ENCODE measurements around the gene ERICH2.
"Not testable (repeated sequence)": the region's sequence is repeated elsewhere in the genome, so short reads cannot be mapped to it uniquely, and the experiment has no call there.

ERICH2 gene, protein sequence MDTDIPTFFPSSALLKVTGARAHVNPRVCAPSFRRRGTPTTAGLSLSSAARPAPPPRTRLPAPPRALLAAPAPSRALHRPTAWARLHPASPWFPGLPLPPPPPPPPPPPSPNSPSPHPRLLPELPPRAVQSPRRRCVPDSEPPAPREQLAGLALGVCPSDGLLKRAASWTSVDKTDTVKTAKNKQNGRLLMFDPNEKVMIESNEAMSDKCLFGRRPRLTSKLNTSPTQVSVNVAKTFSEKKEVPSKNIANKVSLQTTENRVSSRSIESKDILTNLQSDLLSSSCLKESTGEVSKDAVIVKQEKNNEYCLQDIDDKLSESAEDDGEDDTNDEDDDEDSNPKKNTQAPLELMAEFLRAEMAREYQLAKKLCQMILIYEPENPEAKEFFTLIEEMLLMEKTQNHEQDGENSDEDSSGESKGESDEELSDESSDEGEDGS

DNA sequence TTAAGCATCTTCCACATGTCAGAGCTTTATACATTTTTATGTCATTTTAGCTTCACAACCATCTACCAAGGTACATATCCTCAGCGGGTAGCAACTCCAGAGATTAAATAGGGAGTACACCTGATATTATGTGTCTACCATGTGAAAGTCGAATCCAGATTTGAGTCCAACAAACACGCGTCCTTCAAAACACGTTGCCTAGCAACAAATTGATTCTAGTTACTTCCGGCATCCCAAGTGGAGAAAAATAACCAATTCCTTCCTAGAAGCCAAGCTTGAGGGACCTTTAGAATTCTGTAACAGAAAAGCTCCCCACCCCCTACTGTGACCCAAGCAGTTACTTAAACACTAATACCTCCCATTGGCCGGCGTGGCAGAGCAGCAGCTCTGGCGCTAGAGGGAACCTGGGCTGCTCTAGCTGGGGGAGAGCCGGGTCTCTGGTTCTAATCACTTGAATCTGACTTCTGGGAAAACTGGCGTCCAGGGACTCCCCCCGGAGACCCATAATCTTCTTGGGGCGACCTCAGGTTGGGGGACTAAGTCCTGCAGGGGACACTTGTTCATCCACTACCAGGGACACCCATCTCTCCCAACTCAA, at the start of gene ERICH2:
TSS of gene ERICH2 (plus strand) at position 371 of the 598 bp plus-strand sequence. CDS start 304 bp downstream, outside the sequence.
- DNase-seq (ENCODE audit: low read depth, low spot score) = peak; percentile 73

DNA sequence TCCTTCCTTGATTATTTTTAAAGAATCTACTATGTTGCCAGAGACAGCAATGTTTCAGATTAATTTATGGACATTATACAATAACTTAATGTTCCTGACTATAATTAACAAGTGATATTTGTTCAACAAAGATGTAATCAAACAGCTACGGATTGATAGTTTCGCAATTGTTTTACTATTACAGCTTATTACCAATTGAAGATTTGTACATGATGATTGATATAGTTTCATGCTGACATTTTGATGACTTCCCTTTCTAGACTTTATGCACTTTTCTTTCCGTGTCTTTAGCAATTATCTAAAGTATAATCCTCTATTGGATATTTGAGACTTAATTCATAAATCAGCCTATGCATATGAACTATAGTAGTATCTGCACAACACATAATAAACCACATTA, 48.5 kb upstream of the ERICH2 start:
- no peak for DNase-seq (ENCODE audit: low read depth, low spot score)

DNA sequence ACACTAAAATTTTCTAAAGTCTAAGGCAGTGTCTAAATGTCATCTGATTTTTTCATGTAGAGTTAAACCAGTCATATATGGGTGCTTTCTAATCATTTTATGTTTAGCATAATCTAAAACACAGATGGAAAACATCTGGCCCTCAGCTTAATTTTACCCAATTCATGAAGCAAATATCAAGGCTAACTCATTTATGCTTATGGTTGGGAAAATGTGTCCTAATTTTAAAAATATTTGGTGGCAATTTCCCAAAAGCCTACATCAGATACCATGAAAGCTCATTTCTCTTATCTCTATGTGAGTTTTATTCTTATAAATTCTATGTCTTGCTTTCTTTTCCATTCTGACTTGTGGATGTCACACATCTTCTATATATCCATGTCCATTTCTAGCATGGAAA, 47.9 kb upstream of the ERICH2 start:
- no peak for DNase-seq (ENCODE audit: low read depth, low spot score)

DNA sequence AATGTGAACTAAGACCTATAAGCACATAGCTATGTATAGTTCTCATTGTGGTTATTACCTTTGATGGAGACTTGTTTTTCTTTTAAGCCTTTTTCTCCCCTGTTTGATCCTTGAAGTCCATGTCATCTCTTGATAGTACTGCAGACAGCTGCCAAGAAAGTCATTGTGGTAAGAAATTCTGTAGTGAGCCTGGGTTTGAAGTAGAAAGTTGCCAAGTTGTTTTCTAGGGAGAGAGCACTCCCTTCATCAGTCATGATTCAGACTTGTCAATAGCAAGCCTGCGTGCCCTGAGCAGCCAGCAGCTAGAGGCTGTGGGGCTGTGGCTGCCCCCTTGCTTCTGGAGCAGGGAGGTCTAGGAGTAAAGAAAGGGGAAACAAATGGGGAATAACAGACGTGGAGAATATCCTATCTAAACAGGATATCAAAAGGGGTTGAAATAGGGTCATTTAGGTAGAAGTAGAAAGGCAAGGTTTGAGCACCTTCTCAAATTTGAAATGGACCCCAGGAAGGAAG, 46.7 kb upstream of the ERICH2 start:
- peak; percentile 61 for DNase-seq (ENCODE audit: low read depth, low spot score)

DNA sequence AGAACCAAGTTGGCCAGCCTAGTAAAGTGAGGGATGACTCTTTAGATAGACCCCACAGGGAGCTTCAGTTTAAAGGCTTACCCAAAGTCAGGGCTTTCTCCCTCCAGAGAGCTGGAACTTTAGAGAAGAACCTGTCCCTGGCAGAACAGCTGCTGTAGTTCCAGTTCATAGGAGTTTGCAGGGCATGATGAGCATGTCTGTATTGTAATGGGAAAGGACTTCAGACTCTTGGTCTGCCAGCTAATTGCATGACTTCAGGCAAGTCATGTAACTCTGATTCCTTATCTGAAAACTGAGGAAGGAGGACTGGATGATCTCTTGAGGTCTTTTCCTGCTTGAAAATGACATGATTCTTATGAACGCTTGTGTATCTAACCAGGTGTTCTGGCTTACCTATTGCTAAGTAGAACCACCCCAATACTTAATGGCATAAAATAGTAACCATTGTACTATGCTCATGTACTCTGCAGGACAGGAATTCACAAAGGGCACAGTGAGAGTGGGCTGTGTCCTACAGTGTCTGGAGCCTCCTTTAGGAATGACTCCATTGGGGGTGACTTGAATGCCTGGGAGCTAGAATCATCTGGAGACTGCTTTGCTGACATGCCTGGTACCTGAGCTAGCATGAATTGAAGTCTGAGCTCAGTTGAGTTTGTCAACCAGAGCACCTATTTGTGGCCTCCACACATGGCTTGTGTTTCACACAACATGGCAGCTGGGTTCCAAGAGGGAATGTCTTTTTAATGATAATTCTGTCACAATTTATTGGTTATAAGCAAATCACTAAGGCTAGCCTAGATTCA, 36.2 kb upstream of the ERICH2 start:
- DNase-seq (ENCODE audit: low read depth, low spot score) = no peak

DNA sequence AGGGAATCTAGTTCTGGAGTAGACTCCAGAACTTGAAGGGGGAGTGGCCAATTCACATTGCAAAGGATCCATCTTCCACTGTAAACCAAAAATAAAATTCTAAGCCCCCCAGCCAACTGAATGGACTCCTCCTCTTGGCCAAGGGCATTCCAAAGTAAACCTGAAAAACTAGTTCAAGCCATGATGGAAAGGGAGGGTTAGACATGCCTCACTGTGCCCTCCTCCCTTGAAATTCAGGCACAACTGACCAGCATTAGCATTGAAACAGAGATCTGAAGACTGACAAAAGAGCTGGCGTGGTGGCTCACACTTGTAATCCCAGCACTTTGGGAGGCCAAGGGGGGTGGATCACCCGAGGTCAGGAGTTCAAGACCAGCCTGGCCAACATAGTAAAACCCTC, 35.6 kb upstream of the ERICH2 start:
- not testable (repeated sequence) for DNase-seq (ENCODE audit: low read depth, low spot score)

DNA sequence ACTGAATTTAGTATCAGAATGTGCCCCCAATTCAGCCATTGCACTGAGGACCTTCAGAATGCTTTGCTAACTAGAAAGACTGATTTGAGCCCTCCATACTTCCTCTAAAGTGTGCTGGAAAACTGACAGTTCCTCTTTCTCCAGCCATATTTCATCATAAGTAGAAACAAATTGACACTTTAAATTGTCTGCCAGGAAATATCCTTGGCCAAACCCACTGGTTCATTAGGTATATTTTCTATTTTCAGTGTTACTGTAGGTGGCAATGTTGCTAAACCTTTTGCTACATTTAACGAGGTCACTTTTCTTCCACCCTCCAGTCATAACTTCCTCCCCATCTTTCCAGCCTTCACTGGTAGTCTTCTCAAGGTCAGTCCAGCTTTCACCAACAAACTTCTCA, 33.5 kb upstream of the ERICH2 start:
- DNase-seq (ENCODE audit: low read depth, low spot score) = no peak

DNA sequence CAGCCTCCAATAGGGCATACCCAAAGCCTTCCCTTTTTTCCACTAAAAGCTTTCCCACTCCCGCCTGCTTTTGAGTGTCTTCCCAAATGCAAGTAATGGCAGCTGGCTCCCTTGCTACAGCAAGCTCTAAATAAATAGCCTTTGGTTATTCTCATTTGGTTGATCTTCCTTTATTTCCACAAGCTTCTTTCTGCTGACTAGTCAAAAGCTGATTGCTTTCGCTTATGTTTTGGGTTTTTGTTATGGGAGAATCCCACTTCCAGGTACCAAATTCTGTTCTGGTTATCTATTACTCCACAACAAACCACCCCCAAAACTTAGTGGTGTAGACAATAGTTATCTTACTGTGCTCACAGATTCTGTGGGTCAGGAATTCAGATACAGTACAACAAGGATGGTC, 32.8 kb upstream of the ERICH2 start:
- DNase-seq (ENCODE audit: low read depth, low spot score) = no peak

DNA sequence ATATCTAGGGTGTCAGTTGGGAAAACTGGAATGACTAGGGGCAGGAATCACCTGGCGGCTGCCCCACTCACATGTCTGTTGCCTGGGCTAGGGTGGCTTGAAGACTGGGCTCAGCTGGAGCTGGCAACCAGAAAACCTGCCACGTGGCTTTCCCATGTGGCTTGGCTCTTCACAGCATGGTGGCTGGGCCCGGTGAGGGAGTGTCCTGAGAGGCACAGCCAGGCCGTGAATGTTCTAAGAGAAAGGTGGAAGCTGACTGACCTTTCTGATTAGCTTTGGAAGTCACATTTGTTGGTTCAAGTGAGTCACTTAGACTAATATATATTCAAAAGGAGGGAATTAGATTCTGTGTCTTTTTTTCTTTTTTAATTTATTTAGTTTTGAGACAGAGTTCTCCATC, 32.4 kb upstream of the ERICH2 start:
- DNase-seq (ENCODE audit: low read depth, low spot score) = no peak

DNA sequence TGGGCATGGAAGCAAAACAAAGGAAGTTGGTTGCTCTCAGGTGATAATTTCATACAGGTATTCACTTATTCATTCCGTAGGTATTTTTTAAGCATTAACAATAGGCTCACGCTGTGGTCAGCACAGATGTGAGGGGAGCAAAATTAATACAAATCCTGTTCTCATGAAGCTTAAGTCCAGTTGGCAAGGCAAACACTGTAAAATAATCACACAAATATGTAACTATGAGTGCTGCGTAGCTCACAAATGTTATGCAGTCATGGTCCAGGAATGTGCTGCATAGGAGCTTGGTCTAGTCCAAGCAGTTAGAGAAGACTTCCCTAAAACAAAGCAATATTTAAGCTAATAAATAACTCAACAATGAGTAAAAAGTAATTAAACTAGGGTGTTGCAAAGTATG, 31.1 kb upstream of the ERICH2 start:
- DNase-seq (ENCODE audit: low read depth, low spot score) = peak; percentile 75

DNA sequence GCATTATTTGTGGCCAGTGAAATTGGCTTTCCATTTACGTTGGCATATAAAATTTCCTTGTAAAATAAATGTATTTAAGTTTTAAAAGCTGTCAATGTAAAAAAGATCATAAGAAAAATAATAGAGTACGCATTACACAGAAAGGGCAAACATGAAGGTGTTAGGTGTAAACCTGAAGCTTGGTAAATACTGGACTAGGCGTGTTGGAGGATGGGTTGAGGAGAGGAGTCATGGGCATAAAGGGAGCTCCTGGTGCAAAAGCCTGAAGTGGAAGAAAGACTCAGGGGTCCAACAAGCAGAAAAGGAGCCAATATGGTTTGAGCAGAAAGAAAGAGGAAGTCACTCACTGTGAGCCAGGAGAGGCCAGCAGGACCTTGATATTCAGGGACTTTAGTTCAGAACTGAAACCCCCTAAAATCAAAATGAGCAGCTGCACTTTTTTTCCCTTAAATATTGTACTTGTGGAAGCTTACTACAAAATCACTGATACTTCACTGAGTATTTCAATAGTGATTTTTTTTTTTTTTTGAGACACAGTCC, 30.6 kb upstream of the ERICH2 start:
- no peak for DNase-seq (ENCODE audit: low read depth, low spot score)

DNA sequence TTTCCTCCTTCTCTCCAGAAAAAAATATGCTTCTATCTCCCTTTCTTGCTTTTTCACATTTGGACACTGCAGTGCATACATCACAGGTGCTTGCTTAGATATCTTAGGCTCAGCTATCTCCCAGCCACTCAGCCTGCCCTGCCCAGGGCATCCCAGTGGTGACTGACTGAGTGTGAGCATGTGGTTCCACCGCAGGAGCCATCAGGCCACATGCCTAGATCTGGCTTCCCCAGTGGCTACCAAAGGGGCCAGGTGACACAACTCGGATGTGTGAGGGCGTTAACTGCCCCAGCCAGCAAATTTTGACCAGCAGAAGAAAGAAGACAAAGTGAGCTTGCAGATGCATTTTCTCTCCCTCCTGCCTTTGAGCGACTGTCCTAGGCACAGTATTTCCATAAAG, 29.5 kb upstream of the ERICH2 start:
- no peak for DNase-seq (ENCODE audit: low read depth, low spot score)

DNA sequence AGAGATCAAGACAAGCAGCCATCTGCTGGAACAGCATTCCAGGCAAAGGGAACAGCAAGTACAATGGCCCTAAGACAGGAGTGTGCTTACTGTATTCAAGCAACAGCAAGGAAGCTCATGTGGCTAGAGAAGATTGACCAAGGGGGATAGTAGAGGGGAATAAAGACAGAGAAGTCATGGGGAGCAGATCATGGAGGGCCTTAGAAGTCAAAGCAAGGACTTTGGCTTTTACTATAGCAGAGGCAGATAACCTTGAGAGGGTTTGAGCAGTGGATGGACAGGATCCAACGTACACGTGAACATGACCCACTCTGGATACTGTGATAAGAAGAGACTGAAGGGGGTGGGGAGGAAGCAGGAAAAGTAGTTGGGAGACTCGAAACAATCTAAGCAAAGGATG, 28.2 kb upstream of the ERICH2 start:
- no peak for DNase-seq (ENCODE audit: low read depth, low spot score)

DNA sequence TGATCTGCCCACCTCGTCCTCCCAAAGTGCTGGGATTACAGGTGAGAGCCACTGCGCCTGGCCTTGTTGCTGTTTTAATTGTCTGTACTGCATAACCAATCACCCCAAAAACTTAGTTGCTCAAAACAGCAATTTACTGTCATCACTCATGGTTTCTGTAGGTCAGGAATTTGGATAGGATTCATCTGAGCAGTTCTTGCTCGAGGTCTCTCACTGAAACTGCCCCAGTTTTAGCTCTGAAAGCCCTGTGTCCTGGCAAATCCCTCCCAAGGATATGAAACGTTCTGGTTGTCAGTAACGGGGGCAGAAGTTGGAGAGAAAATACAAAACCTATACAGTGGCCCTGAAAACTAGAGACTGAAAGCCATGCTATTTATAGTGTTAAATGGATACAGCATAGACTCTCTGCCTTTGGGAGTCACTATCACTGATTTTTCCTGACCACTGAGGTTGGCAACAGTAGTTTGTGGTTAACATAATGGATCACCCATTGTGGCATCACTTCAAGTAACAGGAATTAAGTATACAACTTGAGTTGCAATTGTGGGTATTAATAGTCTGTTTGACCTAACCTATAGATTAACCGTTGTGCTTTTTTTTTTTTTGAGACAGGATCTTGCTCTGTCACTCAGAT, 27.2 kb upstream of the ERICH2 start:
- DNase-seq (ENCODE audit: low read depth, low spot score) = no peak

DNA sequence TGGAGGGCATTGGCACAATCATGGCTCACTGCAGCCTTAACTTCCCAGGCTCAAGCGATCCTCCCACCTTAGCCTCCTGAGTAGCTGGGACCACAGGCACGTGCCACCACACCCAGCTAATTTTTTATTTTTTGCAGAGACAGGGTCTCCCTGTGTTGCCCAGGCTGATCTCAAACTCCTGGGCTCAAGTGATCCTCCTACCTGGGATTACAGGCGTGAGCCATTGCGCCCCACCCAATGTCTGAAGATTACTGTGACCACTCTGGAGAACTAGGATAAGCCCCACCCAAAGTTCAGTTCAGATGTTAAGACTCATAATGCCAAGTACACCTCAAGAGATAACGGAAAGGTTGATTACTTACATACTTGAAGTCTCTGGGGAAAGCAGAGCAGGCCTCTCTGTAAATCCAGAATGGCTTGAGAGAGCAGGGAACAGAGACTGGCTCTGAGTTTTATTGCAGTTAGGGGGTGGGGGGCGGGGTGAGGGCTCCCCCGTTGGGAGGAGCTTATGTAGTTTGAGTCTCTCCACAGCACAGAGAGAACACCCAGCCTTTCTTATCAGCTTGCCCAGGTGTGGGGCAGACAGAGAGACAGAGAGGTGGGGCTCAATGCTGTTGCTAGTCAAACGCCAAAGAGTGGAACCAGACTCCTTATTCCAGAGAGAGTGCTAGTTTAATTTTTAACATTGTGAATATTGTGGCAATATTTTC, 26.5 kb upstream of the ERICH2 start:
- no peak for DNase-seq (ENCODE audit: low read depth, low spot score)

DNA sequence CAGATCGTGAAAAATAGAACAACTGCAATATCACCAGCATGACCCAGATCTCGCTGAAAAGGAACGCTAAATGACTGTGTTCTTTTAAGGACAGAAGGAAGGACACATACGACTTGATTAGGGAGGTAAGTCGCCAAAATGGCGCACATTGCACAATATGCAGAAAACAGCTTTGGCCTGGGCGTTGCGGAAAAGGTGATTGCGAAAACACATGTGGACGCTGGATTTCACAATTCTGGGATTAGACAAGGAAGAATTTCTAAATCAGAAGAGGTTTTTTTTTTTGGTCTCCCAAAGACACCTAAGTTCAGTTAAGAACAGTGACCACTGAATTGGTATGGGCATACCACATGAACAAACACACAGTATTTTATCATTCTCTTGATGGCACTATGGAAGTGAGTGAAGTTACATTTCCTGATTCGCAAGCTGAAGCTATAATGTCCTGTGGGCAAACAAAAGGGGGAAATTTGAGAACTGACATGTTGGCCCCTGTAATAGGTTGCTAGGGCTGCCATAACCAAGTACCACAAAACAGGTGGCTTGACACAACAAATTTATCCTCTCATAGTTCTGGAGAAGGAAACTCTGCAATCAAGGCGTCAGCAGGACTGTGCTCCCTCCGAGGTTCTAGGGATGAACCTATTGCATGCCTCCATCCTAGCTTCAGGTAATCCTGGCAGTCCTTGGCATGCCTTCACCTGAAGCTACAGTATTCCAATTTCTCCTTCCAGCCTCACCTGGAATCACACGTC, 25.8 kb upstream of the ERICH2 start:
- DNase-seq (ENCODE audit: low read depth, low spot score) = no peak

DNA sequence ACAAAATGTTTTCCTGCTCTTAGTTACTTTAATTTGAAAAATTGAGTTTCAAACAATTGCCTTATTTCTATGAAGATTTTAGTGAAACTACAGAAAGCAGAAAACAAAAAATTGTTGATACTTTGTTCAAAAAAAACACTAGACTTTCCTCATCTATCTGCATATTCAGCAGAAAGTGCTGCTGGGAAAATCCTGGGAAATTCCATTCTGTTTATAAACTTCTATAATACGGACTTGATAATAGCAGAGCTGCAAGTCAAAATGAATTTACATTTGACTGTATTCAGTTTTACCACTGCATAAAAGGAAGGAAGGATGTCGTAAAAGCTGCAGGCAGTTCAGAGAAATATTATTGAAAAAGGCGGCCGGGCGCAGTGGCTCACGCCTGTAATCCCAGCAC, 24.9 kb upstream of the ERICH2 start:
- DNase-seq (ENCODE audit: low read depth, low spot score) = no peak

DNA sequence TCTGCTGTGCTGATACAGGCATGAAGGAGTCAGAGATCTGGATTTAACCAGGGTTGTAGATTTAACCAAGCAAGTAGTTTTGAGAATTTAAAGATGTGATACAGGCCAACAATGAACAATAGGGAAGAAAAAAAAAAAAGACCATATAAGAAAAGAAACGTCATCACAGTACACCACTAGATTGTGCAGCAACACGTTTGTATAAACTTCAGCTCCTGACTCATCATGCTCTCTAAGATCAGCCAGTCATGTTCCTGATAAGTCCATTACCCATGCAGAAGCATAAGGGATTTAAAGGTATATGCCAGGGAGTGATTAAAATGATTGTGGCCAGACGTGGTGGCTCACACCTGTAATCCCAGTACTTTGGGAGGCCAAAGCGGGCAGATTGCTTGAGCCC, 22.3 kb upstream of the ERICH2 start:
- DNase-seq (ENCODE audit: low read depth, low spot score) = peak; percentile 22

DNA sequence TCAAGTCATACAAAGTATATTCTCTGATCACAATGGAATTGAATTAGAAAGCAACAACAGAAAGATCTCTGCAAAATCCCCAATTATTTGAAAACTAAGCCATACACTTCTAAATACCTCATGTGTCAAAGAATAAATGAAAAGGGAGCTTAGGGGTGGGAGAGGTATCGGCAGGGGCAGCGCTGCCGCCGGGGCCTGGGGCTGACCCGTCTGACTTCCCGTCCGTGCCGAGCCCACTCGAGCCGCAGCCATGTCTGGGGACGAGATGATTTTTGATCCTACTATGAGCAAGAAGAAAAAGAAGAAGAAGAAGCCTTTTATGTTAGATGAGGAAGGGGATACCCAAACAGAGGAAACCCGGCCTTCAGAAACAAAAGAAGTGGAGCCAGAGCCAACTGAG, 18.6 kb upstream of the ERICH2 start:
- not testable (repeated sequence) for DNase-seq (ENCODE audit: low read depth, low spot score)

DNA sequence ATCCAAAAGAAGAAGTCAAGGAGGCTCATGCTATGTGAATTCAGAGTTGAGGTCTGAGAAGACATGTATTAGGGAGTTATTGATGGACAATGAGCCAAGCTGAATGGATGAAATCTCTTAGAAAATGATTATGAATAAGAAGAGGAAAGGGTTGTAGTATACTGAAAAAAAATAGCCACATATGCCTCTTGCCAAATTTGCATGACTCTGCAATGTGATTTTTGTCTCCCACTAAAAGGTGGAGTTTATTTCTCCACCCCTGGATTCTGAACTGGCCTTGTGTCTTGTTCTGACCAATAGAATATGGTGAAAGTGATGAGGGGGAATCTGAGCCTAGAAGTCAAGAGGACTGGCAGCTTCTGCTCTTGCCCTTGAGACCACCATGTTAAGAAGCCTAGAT, 8.6 kb upstream of the ERICH2 start:
- DNase-seq (ENCODE audit: low read depth, low spot score) = no peak
